NT2/D1 (cell line): Measurements from ENCODE around the gene CACNB2.

Experiments used
- DNase-seq: peaks from one replicate; pipeline ENCODE4 v3.0.0-alpha.2; 2011; ENCODE audit warnings: low read depth, low spot score
- H3K27me3 ChIP-seq: 2 replicates; pipeline ENCODE4 v1.6.0; 2011; ENCODE audit warnings: mild to moderate bottlenecking; ENCODE audit not compliant: insufficient read length, insufficient read depth
- H3K36me3 ChIP-seq: 2 replicates; pipeline ENCODE4 v1.6.1; 2011; ENCODE audit warnings: mild to moderate bottlenecking, low read length, mixed read lengths; ENCODE audit not compliant: insufficient read depth, insufficient read length
- H3K4me1 ChIP-seq: 2 replicates; pipeline ENCODE4 v1.5.1; 2011; ENCODE audit not compliant: insufficient read depth, insufficient read length
- H3K4me3 ChIP-seq: 2 replicates; pipeline ENCODE4 v1.5.1; 2011; ENCODE audit warnings: low read depth; ENCODE audit not compliant: insufficient read length
- H3K9ac ChIP-seq: 2 replicates; pipeline ENCODE4 v1.6.0; 2011; ENCODE audit warnings: low read depth; ENCODE audit not compliant: insufficient read length
- H3K9me3 ChIP-seq: 2 replicates; pipeline ENCODE4 v1.5.1; 2011; ENCODE audit warnings: mild to moderate bottlenecking, low read length; ENCODE audit not compliant: insufficient read depth
- SUZ12 ChIP-seq: IDR thresholded peaks from 2 replicates; pipeline ENCODE4 v1.6.1; 2011; ENCODE audit not compliant: insufficient read length, insufficient read depth; ENCODE audit errors: extremely low read depth
- YY1 ChIP-seq: IDR thresholded peaks from 2 replicates; pipeline ENCODE4 v1.6.1; 2011; ENCODE audit not compliant: insufficient read length, insufficient read depth
- ZNF274 ChIP-seq: IDR thresholded peaks from 2 replicates; pipeline ENCODE4 v1.6.1; 2011; ENCODE audit warnings: mild to moderate bottlenecking, low read depth, low read length

CACNB2 gene

DNA sequence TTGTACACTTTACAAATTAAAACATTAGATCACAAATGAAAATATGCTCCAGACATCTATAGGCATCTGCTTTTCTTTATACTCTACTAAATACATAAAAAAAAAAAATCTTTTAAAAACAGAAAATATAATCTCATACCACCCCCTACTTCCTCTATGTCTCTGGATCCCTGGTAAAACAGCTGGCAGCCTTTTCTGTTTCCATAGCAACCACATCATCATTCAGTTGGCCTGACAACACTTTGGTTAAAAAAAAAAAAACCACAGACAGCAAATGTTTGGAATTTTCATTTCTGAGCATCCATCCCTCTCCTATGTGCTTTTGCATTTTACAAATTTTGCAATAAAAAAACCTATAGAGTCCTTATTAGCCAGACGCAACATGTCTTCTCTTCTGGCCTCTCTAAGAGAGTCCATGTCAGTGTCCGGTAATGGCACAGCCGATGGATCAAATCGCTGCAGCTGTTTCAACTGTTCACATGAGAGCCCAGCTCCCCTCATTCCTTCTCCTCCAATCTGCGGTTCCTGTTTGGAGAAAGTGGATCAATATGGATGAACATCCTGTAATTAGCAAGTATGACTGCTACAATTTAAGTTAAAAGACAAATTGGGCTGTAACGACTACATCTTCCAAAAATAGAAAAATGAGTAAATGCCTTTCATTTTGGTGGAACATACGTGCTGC is 405.5 kb downstream of the CACNB2 start:
- Histone ChIP-seq H3K4me3 (no peak overlapping the region), H3K9me3 (no peaks in the 10 kb centered on the region), H3K9ac (no peak overlapping the region), H3K36me3 (peaks cover 12% of the 10 kb centered on the region), H3K4me1 (no peaks in the 10 kb centered on the region), H3K27me3 (no peaks in the 10 kb centered on the region)
- no peak for DNase-seq
- TF ChIP-seq YY1 (no peak), SUZ12 (no peak), ZNF274 (no peak)

DNA sequence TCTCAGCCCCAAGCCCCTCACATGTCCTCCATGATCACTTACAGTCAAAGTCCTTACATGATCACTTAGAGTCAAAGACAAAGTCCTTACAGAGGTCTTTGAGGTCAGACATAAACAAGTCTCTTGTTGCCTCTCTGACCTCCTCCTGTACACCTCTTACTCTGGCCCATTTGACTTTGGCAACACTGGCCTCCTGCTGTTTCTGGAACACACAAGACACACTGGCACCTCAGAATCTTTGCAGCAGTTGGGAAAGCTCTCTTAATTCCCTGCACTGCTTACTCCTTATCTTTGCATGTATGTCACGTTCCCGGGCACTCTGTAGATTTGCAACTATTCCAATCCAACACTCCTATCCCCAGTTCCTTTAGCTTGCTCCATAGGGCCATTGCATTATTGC is 408.9 kb downstream of the CACNB2 start:
- no peaks in the 10 kb centered on the region for H3K4me1 ChIP-seq
- DNase-seq: no peak
- TF ChIP-seq YY1: no peak
- no peak for TF ChIP-seq ZNF274
- TF ChIP-seq SUZ12: no peak

DNA sequence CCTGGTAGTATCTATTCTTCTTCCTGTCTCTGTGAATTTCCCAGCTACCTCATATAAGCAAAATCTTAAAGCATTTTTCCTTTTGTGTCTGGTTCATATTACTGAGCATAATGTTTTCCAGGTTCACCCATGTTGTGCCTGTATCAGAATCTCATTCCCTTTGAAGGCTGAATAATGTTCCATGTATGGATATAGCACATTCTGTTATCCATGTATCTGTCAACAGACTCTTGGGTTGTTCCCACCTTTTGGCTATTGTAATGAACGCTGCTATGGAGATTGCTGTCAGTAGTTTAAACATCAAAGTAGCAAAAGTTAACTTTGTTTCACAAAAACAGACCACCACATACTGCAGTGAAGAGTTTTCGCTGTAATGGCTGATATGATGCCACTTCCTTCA is 411.2 kb downstream of the CACNB2 start:
- peaks cover 40% of the 10 kb centered on the region for H3K9me3 ChIP-seq
- TF ChIP-seq SUZ12 (no peak), ZNF274 (no peak), YY1 (no peak)
- peaks cover 4% of the 10 kb centered on the region for H3K36me3 ChIP-seq
- no peak overlapping the region for H3K9ac ChIP-seq
- H3K4me3 ChIP-seq: no peak overlapping the region
- no peaks in the 10 kb centered on the region for H3K4me1 ChIP-seq
- no peak for DNase-seq
- no peaks in the 10 kb centered on the region for H3K27me3 ChIP-seq

More for the DNA sequence above, 408.9 kb downstream of the CACNB2 start:
- no peaks in the 10 kb centered on the region for H3K27me3 ChIP-seq
- peaks cover 13% of the 10 kb centered on the region for H3K36me3 ChIP-seq
- no peak overlapping the region for H3K4me3 ChIP-seq
- no peak overlapping the region for H3K9ac ChIP-seq
- H3K9me3 ChIP-seq: peaks cover 17% of the 10 kb centered on the region

DNA sequence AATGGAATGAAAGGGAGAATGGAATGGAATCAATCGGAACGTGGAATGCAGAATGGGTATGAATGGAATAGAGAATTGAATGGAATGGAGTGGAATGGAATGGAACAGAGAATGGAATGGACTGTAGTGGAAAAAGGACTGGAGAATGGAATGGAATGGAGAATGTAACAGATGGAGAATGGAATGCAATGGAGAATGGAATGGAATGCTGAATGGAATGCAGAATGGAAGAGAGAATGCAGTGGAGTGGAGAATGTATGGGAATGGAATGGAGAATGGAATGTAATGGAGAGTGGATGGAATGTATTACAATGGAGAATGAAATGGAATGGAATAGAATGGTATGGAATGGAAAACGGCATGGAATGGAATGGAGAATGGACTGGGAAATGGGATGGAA is 414.3 kb downstream of the CACNB2 start:
- no peak for DNase-seq
- TF ChIP-seq ZNF274: no peak
- TF ChIP-seq SUZ12: no peak
- no peak for TF ChIP-seq YY1
- peaks cover 70% of the 10 kb centered on the region for H3K9me3 ChIP-seq
- H3K27me3 ChIP-seq: no peaks in the 10 kb centered on the region
- H3K4me3 ChIP-seq: no peak overlapping the region
- H3K36me3 ChIP-seq: peaks cover 4% of the 10 kb centered on the region
- H3K4me1 ChIP-seq: no peaks in the 10 kb centered on the region
- no peak overlapping the region for H3K9ac ChIP-seq

DNA sequence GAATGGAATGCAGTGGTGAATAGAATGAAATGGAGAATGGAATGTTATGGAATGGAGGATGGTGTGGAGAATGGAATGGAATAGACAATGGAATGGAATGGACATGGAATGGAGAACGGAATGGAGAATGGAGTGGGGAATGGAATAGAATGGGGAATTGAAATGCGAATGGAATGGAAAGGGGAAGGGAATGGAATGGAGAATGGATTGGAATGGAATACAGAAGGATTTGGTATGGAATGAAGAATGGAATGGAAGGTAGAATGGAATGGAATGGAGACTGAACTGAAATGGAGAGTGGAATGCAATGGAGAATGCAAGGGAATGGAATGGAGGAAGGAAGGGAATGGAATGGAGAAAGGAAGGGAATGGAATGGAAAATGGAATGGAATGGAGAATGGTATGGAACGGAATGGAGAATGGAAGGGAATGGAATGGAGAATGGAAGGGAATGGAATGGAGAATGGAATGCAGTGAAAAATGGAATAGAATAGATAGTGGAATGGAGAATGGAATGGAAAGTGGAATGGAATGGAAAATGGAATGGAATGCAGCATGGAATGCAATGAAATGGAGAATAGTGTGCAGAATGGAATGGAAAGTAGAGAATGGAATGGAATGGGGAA is 416.4 kb downstream of the CACNB2 start:
- no peak for TF ChIP-seq YY1
- no peak for TF ChIP-seq SUZ12
- no peak for TF ChIP-seq ZNF274
- no peaks in the 10 kb centered on the region for H3K27me3 ChIP-seq
- H3K9ac ChIP-seq: no peak overlapping the region
- peaks cover under 1% of the 10 kb centered on the region for H3K36me3 ChIP-seq
- no peaks in the 10 kb centered on the region for H3K4me1 ChIP-seq
- no peak overlapping the region for H3K4me3 ChIP-seq
- peaks cover 84% of the 10 kb centered on the region for H3K9me3 ChIP-seq
- no peak for DNase-seq

DNA sequence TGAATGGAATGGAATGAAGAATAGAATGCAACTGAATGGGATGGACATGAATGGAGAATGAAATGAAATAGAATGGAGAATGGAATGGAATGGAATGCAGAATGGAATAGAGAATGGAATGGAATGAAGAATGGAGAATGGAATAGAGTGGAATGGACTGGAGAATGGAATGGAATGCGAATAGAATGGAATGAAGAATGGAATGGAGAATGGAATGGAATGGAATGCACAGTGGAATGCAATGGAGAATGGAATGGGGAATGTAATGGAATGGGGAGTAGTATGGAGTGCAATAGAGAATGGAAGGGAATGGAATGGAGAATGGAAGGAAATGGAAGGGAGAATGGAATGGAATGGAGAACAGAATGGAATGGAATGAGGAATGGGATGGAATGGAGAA is 417.7 kb downstream of the CACNB2 start:
- H3K9me3 ChIP-seq: peaks cover 90% of the 10 kb centered on the region
- DNase-seq: no peak
- no peak for TF ChIP-seq SUZ12
- no peak for TF ChIP-seq ZNF274
- TF ChIP-seq YY1: no peak
- H3K4me1 ChIP-seq: no peaks in the 10 kb centered on the region
- no peak overlapping the region for H3K9ac ChIP-seq
- H3K36me3 ChIP-seq: no peaks in the 10 kb centered on the region
- no peaks in the 10 kb centered on the region for H3K27me3 ChIP-seq
- H3K4me3 ChIP-seq: no peak overlapping the region

DNA sequence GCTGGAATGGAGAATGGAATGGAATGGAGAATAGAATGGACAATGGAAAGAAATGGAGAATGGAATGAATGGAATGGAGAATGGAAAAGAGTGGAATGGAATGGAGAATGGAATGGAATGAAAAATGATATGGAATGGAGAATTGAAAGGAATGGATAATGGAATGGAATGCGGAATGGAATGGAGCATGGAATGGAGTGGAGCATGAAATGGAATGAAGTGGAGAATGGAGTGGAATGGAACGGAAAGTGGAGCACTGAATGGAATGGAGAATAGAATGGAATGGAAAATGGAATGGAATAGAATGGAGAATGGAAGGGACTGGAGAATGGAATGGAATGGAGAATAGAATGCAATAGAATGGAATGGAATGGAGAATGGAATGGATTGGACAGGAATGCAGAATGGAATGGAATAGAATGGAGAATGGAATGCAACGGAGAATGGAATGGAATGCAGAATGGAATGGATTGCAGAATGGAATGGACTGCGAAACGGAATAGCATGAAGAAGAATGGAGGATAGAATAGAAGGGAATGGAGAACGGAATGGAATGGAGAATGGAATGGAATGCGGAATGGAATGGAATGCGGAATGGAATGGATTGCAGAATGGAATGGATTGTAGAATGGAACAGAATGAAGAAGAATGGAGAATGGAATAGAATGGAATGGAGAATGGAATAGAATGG is 421.8 kb downstream of the CACNB2 start:
- TF ChIP-seq ZNF274 (no peak), YY1 (no peak), SUZ12 (no peak)
- Histone ChIP-seq H3K27me3 (no peaks in the 10 kb centered on the region), H3K9me3 (peaks cover 77% of the 10 kb centered on the region), H3K4me3 (no peak overlapping the region), H3K4me1 (no peaks in the 10 kb centered on the region), H3K36me3 (no peaks in the 10 kb centered on the region), H3K9ac (no peak overlapping the region)
- DNase-seq: no peak
